Measurements from ENCODE around the gene AGAP3.

The AGAP3 gene

GRCh38 chr7:151109094-151110048, 23.1 kb downstream of the AGAP3 start:
- DNase-seq (ENCODE audit: extremely low read depth, low read depth), result peak; percentile 28

DNA sequence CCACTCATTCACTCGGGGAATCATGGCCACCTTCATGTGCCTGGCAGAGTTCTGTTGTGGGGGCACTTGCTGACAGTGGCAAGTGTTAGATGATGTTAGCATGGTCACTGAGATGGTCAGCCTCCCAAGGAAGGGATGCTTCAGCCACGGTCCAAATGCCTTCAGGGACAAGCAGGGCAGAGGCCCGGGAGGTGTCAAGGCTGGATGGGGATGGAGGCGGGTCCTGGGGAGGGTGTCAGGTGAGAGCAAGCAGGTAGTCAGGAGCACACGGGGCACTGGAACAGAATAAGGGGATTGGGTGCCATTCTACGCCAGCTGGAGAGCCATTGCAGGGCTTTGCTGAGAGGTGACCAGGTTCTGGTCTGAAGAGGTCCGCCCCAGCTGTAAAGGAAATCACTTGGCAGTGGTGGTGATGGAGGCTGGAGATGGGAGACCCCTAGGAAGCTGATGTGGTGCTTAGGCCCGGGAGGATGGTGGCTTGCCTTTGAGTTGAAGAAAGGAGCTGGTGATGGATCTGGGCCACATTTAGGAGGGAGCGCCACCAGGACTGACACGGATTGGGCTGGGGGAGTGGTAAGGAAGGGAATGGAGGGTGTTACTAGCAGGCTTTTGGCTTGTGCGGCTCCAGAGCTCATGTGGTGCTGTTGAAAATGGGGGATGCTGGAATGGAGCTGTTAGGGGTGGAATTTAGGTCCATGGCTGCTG, 24.1 kb downstream of the AGAP3 start:
- no peak for DNase-seq (ENCODE audit: extremely low read depth, low read depth)
- TF ChIP-seq, protein P1, sequence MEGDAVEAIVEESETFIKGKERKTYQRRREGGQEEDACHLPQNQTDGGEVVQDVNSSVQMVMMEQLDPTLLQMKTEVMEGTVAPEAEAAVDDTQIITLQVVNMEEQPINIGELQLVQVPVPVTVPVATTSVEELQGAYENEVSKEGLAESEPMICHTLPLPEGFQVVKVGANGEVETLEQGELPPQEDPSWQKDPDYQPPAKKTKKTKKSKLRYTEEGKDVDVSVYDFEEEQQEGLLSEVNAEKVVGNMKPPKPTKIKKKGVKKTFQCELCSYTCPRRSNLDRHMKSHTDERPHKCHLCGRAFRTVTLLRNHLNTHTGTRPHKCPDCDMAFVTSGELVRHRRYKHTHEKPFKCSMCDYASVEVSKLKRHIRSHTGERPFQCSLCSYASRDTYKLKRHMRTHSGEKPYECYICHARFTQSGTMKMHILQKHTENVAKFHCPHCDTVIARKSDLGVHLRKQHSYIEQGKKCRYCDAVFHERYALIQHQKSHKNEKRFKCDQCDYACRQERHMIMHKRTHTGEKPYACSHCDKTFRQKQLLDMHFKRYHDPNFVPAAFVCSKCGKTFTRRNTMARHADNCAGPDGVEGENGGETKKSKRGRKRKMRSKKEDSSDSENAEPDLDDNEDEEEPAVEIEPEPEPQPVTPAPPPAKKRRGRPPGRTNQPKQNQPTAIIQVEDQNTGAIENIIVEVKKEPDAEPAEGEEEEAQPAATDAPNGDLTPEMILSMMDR (IDR thresholded peaks at IDR 0.05; ENCODE audit: low read depth, low read length), result no peak

More at GRCh38 chr7:151109094-151110048, 23.1 kb downstream of the AGAP3 start:
- TF ChIP-seq, protein P1 (IDR thresholded peaks at IDR 0.05; ENCODE audit: low read depth, low read length), result no peak

GRCh38 chr7:151110941-151111645, 24.8 kb downstream of the AGAP3 start:
- DNase-seq (ENCODE audit: extremely low read depth, low read depth), result peak; percentile 32
- TF ChIP-seq, protein P1 (IDR thresholded peaks at IDR 0.05; ENCODE audit: low read depth, low read length), result peak; percentile 84

DNA sequence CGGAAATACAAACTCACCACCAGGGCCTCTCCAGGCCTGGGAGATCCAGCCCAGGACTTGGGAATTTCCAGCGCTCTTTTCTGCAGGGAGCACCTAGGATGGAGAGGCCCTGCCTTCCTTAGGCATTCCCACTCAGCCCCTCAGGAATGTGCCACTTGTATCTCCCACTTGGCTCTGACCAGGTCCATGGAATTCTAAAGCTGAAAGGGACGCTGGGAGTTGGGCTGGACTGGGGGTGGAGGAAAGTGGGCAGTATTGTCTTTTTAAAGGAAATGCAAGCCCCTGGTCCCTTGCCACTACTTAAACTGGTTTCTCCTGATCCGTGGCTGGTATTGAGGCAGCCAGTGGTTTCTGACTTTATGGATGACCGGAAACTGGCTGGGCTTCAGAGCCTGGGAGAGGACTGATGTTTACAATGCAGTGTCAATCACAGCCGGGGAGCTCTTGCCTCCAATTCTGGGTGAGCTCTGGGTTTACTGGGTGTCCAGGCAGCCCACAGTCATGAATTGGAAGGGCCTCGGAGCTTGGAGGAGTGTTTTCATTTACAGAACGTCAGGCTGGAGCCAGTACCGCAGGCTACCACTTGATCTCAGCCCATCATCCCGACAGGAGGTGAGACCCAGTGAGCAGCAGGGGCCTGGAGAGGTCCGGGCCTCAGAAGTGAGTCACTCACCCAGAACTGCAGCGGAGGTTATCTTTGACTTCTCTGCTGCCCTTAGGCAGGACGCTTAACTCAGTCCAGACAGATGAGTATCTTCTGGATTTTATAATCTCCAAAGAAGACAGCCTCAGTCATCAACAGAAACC, 27.3 kb downstream of the AGAP3 start:
- TF ChIP-seq, protein P1 (IDR thresholded peaks at IDR 0.05; ENCODE audit: low read depth, low read length), result no peak

GRCh38 chr7:151114151-151115090, 28.1 kb downstream of the AGAP3 start:
- no peak for DNase-seq (ENCODE audit: extremely low read depth, low read depth)
- TF ChIP-seq, protein P1 (IDR thresholded peaks at IDR 0.05; ENCODE audit: low read depth, low read length), result no peak

More for the DNA sequence above, 27.3 kb downstream of the AGAP3 start:
- peak; percentile 45 for DNase-seq (ENCODE audit: extremely low read depth, low read depth)

Data from AG09319 (cell line).